Measurements from ENCODE around the gene CKM. TPM values are rescaled to one million over a fixed set of nuclear protein-coding genes. Genes with fewer than 3 reads are reported as not detected.

CKM gene
- total RNA-seq, 1 experiment from 2014 or later = not detected

GRCh38 chr19:45264781-45265317 is 57.8 kb downstream of the CKM start:
- Mint-ChIP-seq H3K36me3 (ENCODE audit: insufficient read depth, unreplicated experiment) (peaks cover 9% of the 10 kb centered on the region), H3K27me3 (ENCODE audit: unreplicated experiment) (no peaks in the 10 kb centered on the region), H3K27ac (ENCODE audit: unreplicated experiment) (no peak overlapping the region), H3K4me1 (ENCODE audit: low read depth, unreplicated experiment) (no peaks in the 10 kb centered on the region), H3K9me3 (ENCODE audit: low read depth, unreplicated experiment) (no peaks in the 10 kb centered on the region), H3K4me3 (ENCODE audit: low read depth, unreplicated experiment) (no peak overlapping the region)
- intact Hi-C loops (cut with micrococcal nuclease; ENCODE audit: unreplicated experiment) = no loop called here
- DNase-seq = no peak
- no peak for TF ChIP-seq CTCF (IDR thresholded peaks at IDR 0.05; ENCODE audit: unreplicated experiment)
- CTCF ChIA-PET = no interaction called here
- no TSS peak for BruUV-seq (replicated peaks)

DNA sequence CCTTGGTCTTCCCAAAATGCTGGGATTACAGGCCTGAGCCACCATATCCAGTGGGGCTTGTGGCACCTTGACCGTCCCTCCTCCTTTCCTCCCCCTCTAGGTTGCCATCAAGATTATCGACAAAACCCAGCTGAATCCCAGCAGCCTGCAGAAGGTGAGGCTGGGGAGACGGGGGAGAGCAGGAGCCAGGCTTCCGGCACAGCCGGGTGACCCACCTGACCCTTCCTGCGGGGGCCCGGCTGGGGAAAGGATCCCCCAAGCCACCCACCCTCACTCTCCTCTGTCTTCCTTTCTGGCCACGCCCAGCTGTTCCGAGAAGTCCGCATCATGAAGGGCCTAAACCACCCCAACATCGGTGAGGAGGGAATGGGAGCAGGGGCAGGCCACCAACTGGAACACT is 59.7 kb downstream of the CKM start:
- Mint-ChIP-seq H3K27me3 (ENCODE audit: unreplicated experiment) (no peaks in the 10 kb centered on the region), H3K4me1 (ENCODE audit: low read depth, unreplicated experiment) (no peaks in the 10 kb centered on the region), H3K4me3 (ENCODE audit: low read depth, unreplicated experiment) (no peak overlapping the region), H3K36me3 (ENCODE audit: insufficient read depth, unreplicated experiment) (peaks cover 11% of the 10 kb centered on the region), H3K27ac (ENCODE audit: unreplicated experiment) (no peak overlapping the region), H3K9me3 (ENCODE audit: low read depth, unreplicated experiment) (no peaks in the 10 kb centered on the region)
- intact Hi-C loops (cut with micrococcal nuclease; ENCODE audit: unreplicated experiment) = no loop called here
- CTCF ChIA-PET = no interaction called here
- no peak for DNase-seq
- BruUV-seq (replicated peaks) = no TSS peak
- no peak for TF ChIP-seq CTCF (IDR thresholded peaks at IDR 0.05; ENCODE audit: unreplicated experiment)

DNA sequence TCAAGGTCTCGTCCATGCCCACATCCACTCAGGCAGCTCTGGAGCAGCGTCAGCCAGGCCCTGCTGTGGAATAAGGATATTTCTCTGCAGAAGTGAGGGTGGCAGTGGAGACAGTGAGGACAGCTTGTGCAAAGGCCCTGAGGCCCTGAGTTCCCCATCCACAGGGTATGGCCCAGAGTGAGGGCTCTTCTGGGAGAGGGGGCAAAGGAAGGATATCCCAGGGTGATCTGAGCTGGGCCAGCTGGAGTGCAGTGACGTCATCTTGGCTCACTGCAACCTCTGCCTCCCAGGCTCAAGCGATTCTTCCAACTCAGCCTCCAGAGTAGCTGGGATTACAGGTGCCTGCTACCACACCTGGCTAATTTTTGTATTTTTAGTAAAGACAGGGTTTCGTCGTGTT is 60.1 kb downstream of the CKM start:
- DNase-seq = no peak
- no peaks in the 10 kb centered on the region for H3K27me3 Mint-ChIP-seq (ENCODE audit: unreplicated experiment)
- H3K27ac Mint-ChIP-seq (ENCODE audit: unreplicated experiment) = no peak overlapping the region
- CTCF ChIA-PET = no interaction called here
- intact Hi-C loops (cut with micrococcal nuclease; ENCODE audit: unreplicated experiment) = no loop called here
- H3K9me3 Mint-ChIP-seq (ENCODE audit: low read depth, unreplicated experiment) = no peaks in the 10 kb centered on the region
- H3K4me1 Mint-ChIP-seq (ENCODE audit: low read depth, unreplicated experiment) = no peaks in the 10 kb centered on the region
- peaks cover 11% of the 10 kb centered on the region for H3K36me3 Mint-ChIP-seq (ENCODE audit: insufficient read depth, unreplicated experiment)
- H3K4me3 Mint-ChIP-seq (ENCODE audit: low read depth, unreplicated experiment) = no peak overlapping the region
- TF ChIP-seq CTCF (IDR thresholded peaks at IDR 0.05; ENCODE audit: unreplicated experiment) = no peak
- no TSS peak for BruUV-seq (replicated peaks)

DNA sequence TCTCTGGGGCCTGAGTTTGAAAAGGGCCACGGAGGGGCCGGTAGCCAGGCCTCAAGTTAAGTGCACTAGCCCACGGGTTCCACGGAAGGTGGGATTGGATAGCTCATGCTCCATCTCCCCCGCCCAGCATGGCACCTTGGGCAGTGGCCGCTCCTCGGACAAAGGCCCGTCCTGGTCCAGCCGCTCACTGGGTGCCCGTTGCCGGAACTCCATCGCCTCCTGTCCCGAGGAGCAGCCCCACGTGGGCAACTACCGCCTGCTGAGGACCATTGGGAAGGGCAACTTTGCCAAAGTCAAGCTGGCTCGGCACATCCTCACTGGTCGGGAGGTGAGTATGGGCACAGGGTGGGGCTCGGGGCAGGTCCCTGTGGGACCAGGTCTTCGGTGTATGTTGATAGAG is 63.8 kb downstream of the CKM start:
- DNase-seq = no peak
- Mint-ChIP-seq H3K36me3 (ENCODE audit: insufficient read depth, unreplicated experiment) (peaks cover 11% of the 10 kb centered on the region), H3K4me3 (ENCODE audit: low read depth, unreplicated experiment) (no peak overlapping the region), H3K27me3 (ENCODE audit: unreplicated experiment) (no peaks in the 10 kb centered on the region), H3K4me1 (ENCODE audit: low read depth, unreplicated experiment) (peaks cover 1% of the 10 kb centered on the region), H3K27ac (ENCODE audit: unreplicated experiment) (no peak overlapping the region), H3K9me3 (ENCODE audit: low read depth, unreplicated experiment) (no peaks in the 10 kb centered on the region)
- no peak for TF ChIP-seq CTCF (IDR thresholded peaks at IDR 0.05; ENCODE audit: unreplicated experiment)
- no TSS peak for BruUV-seq (replicated peaks)
- CTCF ChIA-PET = no interaction called here
- intact Hi-C loops (cut with micrococcal nuclease; ENCODE audit: unreplicated experiment) = no loop called here

Measured in Calu3 (cell line).